Measurements from ENCODE around the gene IQGAP2.
"Not testable (repeated sequence)": the region's sequence is repeated elsewhere in the genome, so short reads cannot be mapped to it uniquely, and the experiment has no call there.

Gene IQGAP2

DNA sequence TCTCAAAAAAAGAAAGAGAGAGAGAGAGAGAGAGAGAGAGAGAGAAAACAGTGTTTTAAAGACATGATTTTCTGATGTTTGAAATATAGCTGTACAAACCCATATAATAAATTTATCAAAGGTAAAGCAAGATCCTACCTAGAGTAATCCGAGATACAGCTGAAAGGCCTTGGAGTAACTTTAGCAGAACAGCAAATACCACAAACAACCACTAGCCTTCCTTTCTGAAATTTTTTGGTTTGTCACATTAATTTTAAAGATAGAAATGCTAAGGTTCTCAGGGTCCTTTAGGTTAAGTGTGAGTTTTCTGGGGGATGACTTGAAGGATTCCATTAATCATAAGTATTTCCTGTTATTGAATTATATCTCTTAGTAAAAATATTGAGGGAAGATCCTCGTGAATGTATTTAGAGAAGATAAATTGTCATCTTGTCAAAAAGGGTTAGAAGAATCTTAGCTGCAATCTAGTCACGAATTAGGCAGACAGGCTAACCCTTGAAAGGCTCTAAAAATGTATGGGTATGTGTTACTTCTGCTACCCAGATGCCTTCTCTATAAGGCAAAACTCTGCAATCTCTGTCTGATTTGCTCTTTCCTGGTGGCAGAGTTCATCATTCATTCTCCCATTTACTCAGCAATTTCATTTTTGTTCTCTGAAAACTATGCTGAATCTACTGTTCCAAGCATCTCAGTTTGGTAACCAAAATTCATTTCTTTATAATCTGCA lies 192.8 kb downstream of the IQGAP2 start:
- Histone ChIP-seq H3K4me3 (ENCODE audit: low read length in 2 of 2) (no peak overlapping the region), H3K36me3 (ENCODE audit: control insufficient read depth in 2 of 2, insufficient read depth in 2 of 2, low read length in 2 of 2) (no peaks in the 10 kb centered on the region), H3K27ac (ENCODE audit: low read length) (no peak overlapping the region), H3K4me1 (ENCODE audit: control insufficient read depth, insufficient read depth, low read length) (no peaks in the 10 kb centered on the region), H3K9ac (ENCODE audit: low read length in 2 of 2) (no peak overlapping the region), H3K9me3 (ENCODE audit: control insufficient read depth in 2 of 2, low read length in 2 of 2) (no peaks in the 10 kb centered on the region), H3K27me3 (ENCODE audit: control insufficient read depth in 1 of 2, insufficient read depth in 2 of 2, low read length in 2 of 2) (no peaks in the 10 kb centered on the region)

GRCh38 chr5:76598531-76598930 lies 195.4 kb downstream of the IQGAP2 start:
- H3K4me1 ChIP-seq (ENCODE audit: control insufficient read depth, insufficient read depth, low read length) = no peaks in the 10 kb centered on the region
- no peak overlapping the region for H3K27ac ChIP-seq (ENCODE audit: low read length)
- no peaks in the 10 kb centered on the region for H3K27me3 ChIP-seq (ENCODE audit: control insufficient read depth in 1 of 2, insufficient read depth in 2 of 2, low read length in 2 of 2)
- H3K36me3 ChIP-seq (ENCODE audit: control insufficient read depth in 2 of 2, insufficient read depth in 2 of 2, low read length in 2 of 2) = no peaks in the 10 kb centered on the region
- no peak overlapping the region for H3K9ac ChIP-seq (ENCODE audit: low read length in 2 of 2)
- no peaks in the 10 kb centered on the region for H3K9me3 ChIP-seq (ENCODE audit: control insufficient read depth in 2 of 2, low read length in 2 of 2)
- H3K4me3 ChIP-seq (ENCODE audit: low read length in 2 of 2) = no peak overlapping the region

DNA sequence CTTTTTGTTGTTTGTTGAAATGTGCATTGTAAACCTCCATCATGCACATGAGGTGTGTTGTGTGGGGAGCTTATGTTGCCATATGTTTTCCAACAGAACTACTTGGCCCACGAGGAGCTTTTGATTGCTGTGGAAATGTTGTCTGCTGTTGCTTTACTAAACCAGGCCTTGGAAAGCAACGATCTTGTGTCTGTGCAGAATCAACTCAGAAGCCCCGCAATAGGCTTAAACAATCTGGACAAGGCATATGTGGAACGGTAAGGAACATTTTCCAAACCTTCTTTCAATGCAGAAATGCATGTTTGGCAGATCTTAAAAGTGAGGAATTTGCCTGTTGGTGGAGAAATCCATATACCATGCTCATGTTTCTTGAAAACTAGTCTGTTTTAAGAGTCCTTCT lies 197.6 kb downstream of the IQGAP2 start:
- Histone ChIP-seq H3K9me3 (ENCODE audit: control insufficient read depth in 2 of 2, low read length in 2 of 2) (no peaks in the 10 kb centered on the region), H3K4me1 (ENCODE audit: control insufficient read depth, insufficient read depth, low read length) (no peaks in the 10 kb centered on the region), H3K36me3 (ENCODE audit: control insufficient read depth in 2 of 2, insufficient read depth in 2 of 2, low read length in 2 of 2) (no peaks in the 10 kb centered on the region), H3K27ac (ENCODE audit: low read length) (no peak overlapping the region), H3K9ac (ENCODE audit: low read length in 2 of 2) (no peak overlapping the region), H3K27me3 (ENCODE audit: control insufficient read depth in 1 of 2, insufficient read depth in 2 of 2, low read length in 2 of 2) (no peaks in the 10 kb centered on the region), H3K4me3 (ENCODE audit: low read length in 2 of 2) (no peak overlapping the region)

- Histone ChIP-seq H3K27ac (ENCODE audit: low read length) (no peak overlapping the region), H3K4me1 (ENCODE audit: control insufficient read depth, insufficient read depth, low read length) (no peaks in the 10 kb centered on the region), H3K36me3 (ENCODE audit: control insufficient read depth in 2 of 2, insufficient read depth in 2 of 2, low read length in 2 of 2) (no peaks in the 10 kb centered on the region), H3K4me3 (ENCODE audit: low read length in 2 of 2) (no peak overlapping the region), H3K9ac (ENCODE audit: low read length in 2 of 2) (no peak overlapping the region), H3K27me3 (ENCODE audit: control insufficient read depth in 1 of 2, insufficient read depth in 2 of 2, low read length in 2 of 2) (no peaks in the 10 kb centered on the region), H3K9me3 (ENCODE audit: control insufficient read depth in 2 of 2, low read length in 2 of 2) (no peaks in the 10 kb centered on the region)
These were observed 198.4 kb downstream of the IQGAP2 start for GRCh38 chr5:76601470-76601869.

DNA sequence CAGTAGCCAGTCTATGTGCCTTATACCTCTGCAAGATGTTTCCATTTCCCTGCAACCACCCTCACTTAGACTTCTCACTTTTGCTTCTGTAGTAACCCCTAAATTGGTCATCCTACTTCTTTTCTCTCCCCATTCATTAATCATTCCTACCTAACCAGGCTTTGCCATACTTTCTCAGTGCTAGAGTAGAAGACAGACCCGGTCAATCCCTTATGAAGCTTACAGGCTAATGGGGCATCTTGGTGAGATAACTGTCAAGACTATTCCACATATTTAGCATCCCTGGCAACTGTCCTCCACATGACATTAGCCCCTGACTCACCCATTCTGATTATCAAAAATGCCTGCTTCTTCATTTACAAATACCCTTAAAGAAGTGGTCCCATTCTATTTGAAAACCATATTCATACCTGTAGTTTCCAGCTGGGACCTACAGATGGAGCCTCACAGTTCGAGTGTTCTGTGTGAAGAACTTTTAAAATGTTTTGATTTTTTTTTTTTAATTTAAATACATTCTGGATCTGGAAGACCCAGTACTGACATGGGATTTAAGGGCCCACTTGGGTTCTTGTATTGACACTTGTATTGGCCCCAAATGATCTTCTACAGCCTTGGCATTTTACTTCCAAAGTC lies 199.1 kb downstream of the IQGAP2 start:
- Histone ChIP-seq H3K9ac (ENCODE audit: low read length in 2 of 2) (no peak overlapping the region), H3K4me1 (ENCODE audit: control insufficient read depth, insufficient read depth, low read length) (no peaks in the 10 kb centered on the region)

DNA sequence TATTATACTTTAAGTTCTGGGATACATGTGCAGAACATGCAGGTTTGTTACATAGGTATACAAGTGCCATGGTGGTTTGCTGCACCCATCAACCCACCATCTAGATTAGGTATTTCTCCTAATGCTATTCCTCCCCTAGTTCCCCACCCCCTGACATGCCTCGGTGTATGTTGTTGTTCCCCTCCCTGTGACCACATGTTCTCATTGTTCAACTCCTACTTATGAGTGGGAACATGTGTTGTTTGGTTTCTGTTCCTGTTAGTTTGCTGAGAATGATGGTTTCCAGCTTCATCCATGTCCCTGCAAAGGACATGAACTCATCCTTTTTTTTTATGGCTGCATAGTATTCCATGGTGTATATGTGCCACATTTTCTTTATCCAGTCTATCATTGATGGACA lies 200.9 kb downstream of the IQGAP2 start:
- H3K9ac ChIP-seq (ENCODE audit: low read length in 2 of 2); H3K36me3 ChIP-seq (ENCODE audit: control insufficient read depth in 2 of 2, insufficient read depth in 2 of 2, low read length in 2 of 2); H3K27ac ChIP-seq (ENCODE audit: low read length); H3K9me3 ChIP-seq (ENCODE audit: control insufficient read depth in 2 of 2, low read length in 2 of 2); H3K4me1 ChIP-seq (ENCODE audit: control insufficient read depth, insufficient read depth, low read length); H3K27me3 ChIP-seq (ENCODE audit: control insufficient read depth in 1 of 2, insufficient read depth in 2 of 2, low read length in 2 of 2); H3K4me3 ChIP-seq (ENCODE audit: low read length in 2 of 2): not testable (repeated sequence)

More for the DNA sequence above, 199.1 kb downstream of the IQGAP2 start:
- no peaks in the 10 kb centered on the region for H3K27me3 ChIP-seq (ENCODE audit: control insufficient read depth in 1 of 2, insufficient read depth in 2 of 2, low read length in 2 of 2)
- no peaks in the 10 kb centered on the region for H3K9me3 ChIP-seq (ENCODE audit: control insufficient read depth in 2 of 2, low read length in 2 of 2)
- H3K27ac ChIP-seq (ENCODE audit: low read length) = no peak overlapping the region
- no peak overlapping the region for H3K4me3 ChIP-seq (ENCODE audit: low read length in 2 of 2)
- no peaks in the 10 kb centered on the region for H3K36me3 ChIP-seq (ENCODE audit: control insufficient read depth in 2 of 2, insufficient read depth in 2 of 2, low read length in 2 of 2)

DNA sequence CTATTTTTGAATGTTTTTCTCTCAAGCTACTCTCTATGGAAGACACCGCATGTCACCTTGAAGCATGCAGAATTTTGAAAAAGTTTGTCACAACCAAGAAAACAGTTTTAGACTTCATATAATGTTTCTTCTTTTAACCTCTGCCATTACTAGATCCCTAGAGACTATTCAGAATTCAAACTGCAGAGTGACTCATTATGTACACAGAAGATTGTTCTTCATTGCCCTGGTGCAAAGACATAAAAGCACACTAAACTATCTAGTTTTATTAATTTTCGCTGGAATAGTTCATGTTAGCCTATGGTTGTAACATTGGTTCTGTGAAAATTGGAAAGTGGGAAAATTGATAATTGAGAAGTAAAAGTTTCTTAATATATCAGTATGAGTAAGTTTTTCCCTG lies 201.8 kb downstream of the IQGAP2 start:
- Histone ChIP-seq H3K4me3 (ENCODE audit: low read length in 2 of 2) (no peak overlapping the region), H3K27ac (ENCODE audit: low read length) (no peak overlapping the region), H3K9me3 (ENCODE audit: control insufficient read depth in 2 of 2, low read length in 2 of 2) (no peaks in the 10 kb centered on the region), H3K4me1 (ENCODE audit: control insufficient read depth, insufficient read depth, low read length) (peaks cover 2% of the 10 kb centered on the region), H3K27me3 (ENCODE audit: control insufficient read depth in 1 of 2, insufficient read depth in 2 of 2, low read length in 2 of 2) (no peaks in the 10 kb centered on the region), H3K9ac (ENCODE audit: low read length in 2 of 2) (no peak overlapping the region), H3K36me3 (ENCODE audit: control insufficient read depth in 2 of 2, insufficient read depth in 2 of 2, low read length in 2 of 2) (no peaks in the 10 kb centered on the region)

DNA sequence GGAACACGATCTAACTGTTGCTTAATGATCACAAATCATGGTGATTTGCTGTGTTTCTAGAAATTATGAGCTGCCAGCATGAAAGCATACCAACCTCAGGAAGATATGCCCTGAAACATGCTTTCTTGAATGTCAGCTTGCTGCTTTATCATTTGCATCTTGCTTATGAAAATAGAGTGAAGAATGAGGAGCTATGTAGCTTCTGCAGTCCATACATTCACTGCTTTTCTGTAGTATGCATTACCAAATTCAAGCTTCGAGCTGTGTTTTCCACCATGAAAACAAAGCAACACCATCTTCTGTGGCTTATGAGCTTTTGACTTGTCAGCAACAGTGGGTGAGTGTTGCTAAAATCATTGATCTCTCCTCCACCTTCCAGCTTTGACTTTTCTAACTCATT lies 203.6 kb downstream of the IQGAP2 start:
- H3K9ac ChIP-seq (ENCODE audit: low read length in 2 of 2) = no peak overlapping the region
- no peak overlapping the region for H3K27ac ChIP-seq (ENCODE audit: low read length)
- no peaks in the 10 kb centered on the region for H3K27me3 ChIP-seq (ENCODE audit: control insufficient read depth in 1 of 2, insufficient read depth in 2 of 2, low read length in 2 of 2)
- H3K9me3 ChIP-seq (ENCODE audit: control insufficient read depth in 2 of 2, low read length in 2 of 2) = no peaks in the 10 kb centered on the region
- H3K36me3 ChIP-seq (ENCODE audit: control insufficient read depth in 2 of 2, insufficient read depth in 2 of 2, low read length in 2 of 2) = no peaks in the 10 kb centered on the region
- no peak overlapping the region for H3K4me3 ChIP-seq (ENCODE audit: low read length in 2 of 2)
- H3K4me1 ChIP-seq (ENCODE audit: control insufficient read depth, insufficient read depth, low read length) = peaks cover 2% of the 10 kb centered on the region

DNA sequence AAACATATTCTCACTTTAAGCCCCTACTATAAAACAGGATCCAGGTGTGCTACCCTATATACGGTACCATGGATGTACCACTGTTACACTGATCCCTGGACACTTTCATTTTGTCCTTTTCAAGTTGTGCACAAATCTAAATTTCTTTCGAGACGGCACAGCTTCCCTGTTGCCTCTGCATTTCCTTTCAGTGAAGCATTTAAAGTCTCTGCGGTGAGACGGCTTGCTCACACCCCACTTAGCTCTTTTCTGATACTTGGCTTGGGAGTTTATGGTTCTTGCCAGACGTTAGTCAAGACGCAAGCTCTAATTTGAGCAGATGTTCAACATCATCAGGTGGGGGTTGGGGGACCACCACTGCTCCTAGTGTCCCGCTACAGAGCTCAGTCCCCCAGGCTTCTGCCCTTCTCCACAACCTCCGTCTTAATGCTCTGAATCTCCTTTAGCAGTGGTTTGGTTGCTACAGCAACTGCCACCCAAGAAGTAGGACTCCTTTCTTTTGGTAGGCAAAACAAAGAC lies 204.3 kb downstream of the IQGAP2 start:
- no peaks in the 10 kb centered on the region for H3K36me3 ChIP-seq (ENCODE audit: control insufficient read depth in 2 of 2, insufficient read depth in 2 of 2, low read length in 2 of 2)
- peak overlapping the region; percentile 33 to 40 for H3K4me3 ChIP-seq (ENCODE audit: low read length in 2 of 2)
- no peak overlapping the region for H3K9ac ChIP-seq (ENCODE audit: low read length in 2 of 2)
- H3K27me3 ChIP-seq (ENCODE audit: control insufficient read depth in 1 of 2, insufficient read depth in 2 of 2, low read length in 2 of 2) = no peaks in the 10 kb centered on the region
- H3K9me3 ChIP-seq (ENCODE audit: control insufficient read depth in 2 of 2, low read length in 2 of 2) = no peaks in the 10 kb centered on the region
- H3K27ac ChIP-seq (ENCODE audit: low read length) = no peak overlapping the region
- H3K4me1 ChIP-seq (ENCODE audit: control insufficient read depth, insufficient read depth, low read length) = peaks cover 2% of the 10 kb centered on the region

- no peaks in the 10 kb centered on the region for H3K27me3 ChIP-seq (ENCODE audit: control insufficient read depth in 1 of 2, insufficient read depth in 2 of 2, low read length in 2 of 2)
- no peaks in the 10 kb centered on the region for H3K9me3 ChIP-seq (ENCODE audit: control insufficient read depth in 2 of 2, low read length in 2 of 2)
- no peaks in the 10 kb centered on the region for H3K36me3 ChIP-seq (ENCODE audit: control insufficient read depth in 2 of 2, insufficient read depth in 2 of 2, low read length in 2 of 2)
- peaks cover 2% of the 10 kb centered on the region for H3K4me1 ChIP-seq (ENCODE audit: control insufficient read depth, insufficient read depth, low read length)
- H3K4me3 ChIP-seq (ENCODE audit: low read length in 2 of 2) = no peak overlapping the region
- no peak overlapping the region for H3K27ac ChIP-seq (ENCODE audit: low read length)
- H3K9ac ChIP-seq (ENCODE audit: low read length in 2 of 2) = no peak overlapping the region
These were observed 205.7 kb downstream of the IQGAP2 start for GRCh38 chr5:76608833-76609232.

- Histone ChIP-seq H3K36me3 (ENCODE audit: control insufficient read depth in 2 of 2, insufficient read depth in 2 of 2, low read length in 2 of 2) (no peaks in the 10 kb centered on the region), H3K4me3 (ENCODE audit: low read length in 2 of 2) (no peak overlapping the region), H3K4me1 (ENCODE audit: control insufficient read depth, insufficient read depth, low read length) (peaks cover 2% of the 10 kb centered on the region), H3K27me3 (ENCODE audit: control insufficient read depth in 1 of 2, insufficient read depth in 2 of 2, low read length in 2 of 2) (no peaks in the 10 kb centered on the region), H3K27ac (ENCODE audit: low read length) (no peak overlapping the region), H3K9me3 (ENCODE audit: control insufficient read depth in 2 of 2, low read length in 2 of 2) (no peaks in the 10 kb centered on the region), H3K9ac (ENCODE audit: low read length in 2 of 2) (no peak overlapping the region)
These were observed 207.1 kb downstream of the IQGAP2 start for GRCh38 chr5:76610196-76610595.

Data from stomach smooth muscle (tissue), 2 donors.